HepG2 (cell line): ENCODE data around the gene ADAMTS4. TPM values are rescaled to one million over a fixed set of nuclear protein-coding genes. Genes with fewer than 3 reads are reported as not detected.

Experiments
- ATAC-seq: fragments of 200-7000 bp; cut with Tn5 transposase; 3 replicates; pipeline ENCODE4 v1.9.1; 2020; ENCODE audit warnings: mild to moderate bottlenecking, moderate library complexity
- BruUV-seq: library from RNA; stranded (reverse); fragments of 400-500 nt; replicated peaks from 2 replicates; lab custom pipeline; 2021; lab: Mats Ljungman, UMichigan
- CTCF ChIA-PET: fragments of 300-600 bp; formaldehyde crosslinking; extraction: SDS; loops from one replicate; lab custom pipeline; 2021; ENCODE audit warnings: low total read pairs, inconsistent platforms, low intra/inter-chr PET ratio; lab: Yijun Ruan, JAX
- POLR2A ChIA-PET: fragments of 350-600 bp; sonication (Branson Sonifier 250); formaldehyde crosslinking; loops from one replicate; lab custom pipeline; 2020; ENCODE audit warnings: antibody characterized with exemption, inconsistent platforms; lab: Yijun Ruan, JAX
- DNase-seq: peaks from one replicate; pipeline ENCODE4 v3.0.0-alpha.2; 2015; ENCODE audit warnings: low spot score
- FAIRE-seq: peaks from 3 replicates; lab custom pipeline; 2011; peaks lifted over from hg19 to GRCh38; lab: Jason Lieb, UNC
- H2AFZ ChIP-seq: one replicate; pipeline ENCODE4 v1.6.1; 2011; ENCODE audit warnings: low read length, inconsistent platforms
- H3K27ac ChIP-seq: fragments of 300-600 bp; 3 replicates; pipeline ENCODE4 v1.8.0; 2011; ENCODE audit warnings: mixed run types, mild to moderate bottlenecking, mixed read lengths, low read length, inconsistent platforms; ENCODE audit not compliant: insufficient read depth; ENCODE audit errors: extremely low read length
- H3K27me3 ChIP-seq, 2 experiments: fragments of 200-600 bp in 1 of 2; 2 replicates in 1 of 2; 3 replicates in 1 of 2; pipeline versions ENCODE4 v1.6.0 to v1.8.0; 2011; ENCODE audit warnings: low read length in 2 of 2, mild to moderate bottlenecking in 2 of 2, moderate library complexity in 2 of 2, inconsistent platforms in 1 of 2; ENCODE audit not compliant: insufficient read depth in 2 of 2, control insufficient read depth in 1 of 2
- H3K36me3 ChIP-seq, 2 experiments: fragments of 200-600 bp in 1 of 2; replicated peaks in 1 of 2; 2 replicates in 1 of 2; 3 replicates in 1 of 2; pipeline versions ENCODE4 v1.5.1 to v1.8.0; 2011; ENCODE audit warnings: low read length in 2 of 2, inconsistent platforms in 1 of 2; ENCODE audit not compliant: insufficient read depth in 2 of 2, control insufficient read depth in 1 of 2
- H3K4me1 ChIP-seq: 2 replicates; pipeline ENCODE4 v1.5.1; 2012; ENCODE audit warnings: low read length, inconsistent platforms; ENCODE audit not compliant: insufficient read depth
- H3K4me2 ChIP-seq: 2 replicates; pipeline ENCODE4 v1.6.0; 2011; ENCODE audit warnings: low read depth, low read length, inconsistent platforms
- H3K4me3 ChIP-seq, 3 experiments: fragments of 200-600 bp in 1 of 3; sonication (generic), shearing (Covaris generic) in 1 of 3; replicated peaks in 1 of 3; 2 replicates each; pipeline ENCODE4 v1.5.1; 2011 to 2016; ENCODE audit warnings: low read length in 3 of 3, inconsistent platforms in 2 of 3, low read depth in 2 of 3, mild to moderate bottlenecking in 2 of 3, control low read depth in 1 of 3, mixed read lengths in 1 of 3; ENCODE audit not compliant: insufficient read depth in 1 of 3
- H3K79me2 ChIP-seq: one replicate; pipeline ENCODE4 v1.6.1; 2011; ENCODE audit warnings: low read length, inconsistent platforms; ENCODE audit not compliant: insufficient read depth
- H3K9ac ChIP-seq: 2 replicates; pipeline ENCODE4 v1.6.0; 2011; ENCODE audit warnings: mild to moderate bottlenecking, low read depth, low read length, inconsistent platforms; ENCODE audit not compliant: insufficient read depth
- H3K9me3 ChIP-seq: 2 replicates; pipeline ENCODE4 v1.5.1; 2012; ENCODE audit warnings: mild to moderate bottlenecking, low read length
- H4K20me1 ChIP-seq: 2 replicates; pipeline ENCODE4 v1.6.0; 2011; ENCODE audit warnings: inconsistent platforms, mild to moderate bottlenecking, low read length, moderate library complexity; ENCODE audit not compliant: insufficient read depth
- ATF7-NPFF ChIP-seq: sonication (generic); formaldehyde crosslinking; IDR thresholded peaks from 2 replicates; pipeline ENCODE4 v1.8.1; 2023; ENCODE audit warnings: mild to moderate bottlenecking, low read depth, missing genetic modification reagents, moderate library complexity
- CAMTA2 ChIP-seq: sonication (generic); formaldehyde crosslinking; IDR thresholded peaks from 2 replicates; pipeline ENCODE4 v1.4.0; 2020; ENCODE audit warnings: mild to moderate bottlenecking, missing genetic modification reagents, borderline replicate concordance
- KAT7 ChIP-seq: IDR thresholded peaks from 2 replicates; pipeline ENCODE4 v1.6.1; 2018; ENCODE audit warnings: borderline replicate concordance, missing compliant biosample characterization
- RNF2 ChIP-seq: fragments of 450-650 bp; conservative IDR thresholded peaks from 2 replicates; pipeline ENCODE4 v1.6.1; 2016; ENCODE audit warnings: low read depth
- U2AF1 ChIP-seq: fragments of 200-400 bp; formaldehyde crosslinking; optimal IDR thresholded peaks from 2 replicates; pipeline ENCODE3; 2017; ENCODE audit warnings: mild to moderate bottlenecking, low read depth, low read length
- ZNF136 ChIP-seq: sonication (generic); formaldehyde crosslinking; IDR thresholded peaks from 2 replicates; pipeline ENCODE4 v1.8.1; 2022; ENCODE audit warnings: low read depth, mild to moderate bottlenecking, moderate library complexity, missing genetic modification reagents
- ZNF644 ChIP-seq: IDR thresholded peaks from 2 replicates; pipeline ENCODE4 v1.6.1; 2016; ENCODE audit warnings: low read depth
- ZNF746 ChIP-seq: sonication (generic); formaldehyde crosslinking; IDR thresholded peaks from 2 replicates; pipeline ENCODE4 v1.8.0; 2022; ENCODE audit warnings: mild to moderate bottlenecking, missing genetic modification reagents
- WGBS: methylation state at CpG from one replicate; pipeline ENCODE4 v1.1.6; 2017; ENCODE audit warnings: low lambda C conversion rate; 5-methylcytosine and 5-hydroxymethylcytosine counted together
- in situ Hi-C: cut with HindIII; loops from 2 replicates; pipeline ENCODE4 v1.10.0; 2017; ENCODE audit warnings: low pct_unique_long_range_greater_than_20kb; ENCODE audit not compliant: extremely low pct_ligation_motif_present
- intact Hi-C: fragments of 100-400 bp; cut with micrococcal nuclease; formaldehyde crosslinking; loops from one replicate; pipeline ENCODE4 v1.10.0; 2022; ENCODE audit not compliant: unreplicated experiment
- polyA plus RNA-seq, 8 experiments: library from polyadenylated mRNA; depleted of rRNA in 3 of 8; stranded (reverse) in 7 of 8; unstranded in 1 of 8; fragments of >200 nt; fragmentation: Illumina TruSeq in 4 of 8; extraction: Trizol in 4 of 8; gene quantifications; 2 replicates each; pipeline versions ENCODE4 v1.2.1 to v1.2.3, GENCODE V29; 2011 to 2016; ENCODE audit warnings: low read depth in 4 of 8, missing spikeins in 1 of 8, mixed read lengths in 1 of 8; ENCODE audit not compliant: insufficient read depth in 1 of 8
- total RNA-seq, 5 experiments: library from RNA; depleted of rRNA; stranded (reverse); fragments of >200 nt; fragmentation: Illumina TruSeq; extraction: Trizol; gene quantifications; 2 replicates each; pipeline ENCODE4 v1.2.3, GENCODE V29; 2016; ENCODE audit warnings: low read depth in 1 of 5
- TF ChIP-seq, protein P1 (sequence below): sonication (generic); formaldehyde crosslinking; IDR thresholded peaks from 2 replicates; pipeline ENCODE4 v1.8.0; 2022; ENCODE audit warnings: missing genetic modification reagents, low read depth, mild to moderate bottlenecking, borderline replicate concordance

ADAMTS4 gene
- total and polyA plus RNA-seq, 2 of the 13 experiments (the other 11 are each of a cell fraction or from before 2014, with no cell fraction given), result 0.51 to 1.7 TPM

- no TSS peak for BruUV-seq
- no peak overlapping the region for H3K4me2 ChIP-seq
- DNase-seq, result no peak
- H3K4me1 ChIP-seq, result peaks cover 48% of the 10 kb centered on the region
- H4K20me1 ChIP-seq, result no peaks in the 10 kb centered on the region
- in situ Hi-C loops (no loop called here), intact Hi-C loops (no loop called here)
- TF ChIP-seq ZNF644 (CRISPR knock-in tag) (no peak), ZNF746 (CRISPR knock-in tag) (no peak), RNF2 (no peak), ZNF136 (no peak), CAMTA2 (CRISPR knock-in tag) (no peak), ATF7-NPFF (CRISPR knock-in tag) (no peak), KAT7 (CRISPR knock-in tag) (no peak), U2AF1 (no peak)
- TF ChIP-seq, protein P1, sequence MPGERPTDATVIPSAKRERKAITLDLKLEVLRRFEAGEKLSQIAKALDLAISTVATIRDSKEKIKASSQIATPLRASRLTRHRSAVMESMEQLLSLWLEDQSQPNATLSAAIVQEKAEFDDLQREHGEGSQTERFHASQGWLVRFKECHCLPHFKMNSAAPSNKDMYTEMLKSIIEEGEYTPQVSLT, result no peak
- no peaks in the 10 kb centered on the region; a peak in 1 of 5 replicates for H3K27me3 ChIP-seq
- H3K4me3 ChIP-seq, result no peak overlapping the region
- peaks cover 17% of the 10 kb centered on the region for H3K79me2 ChIP-seq
- POLR2A ChIA-PET, result interaction anchor here (1.0 to 2.2 kb wide), 2 partner anchors 8 to 25 kb away, joined by 3 to 5 read pairs; partner anchors contain the start of genes DEDD and PPOX
- no peak overlapping the region for H3K27ac ChIP-seq
- no peak overlapping the region for H3K9ac ChIP-seq
- FAIRE-seq, result no peak
- CTCF ChIA-PET, result no interaction called here
- H3K9me3 ChIP-seq, result no peaks in the 10 kb centered on the region
- peaks cover 8 to 25% of the 10 kb centered on the region in 2 experiments; a peak in 4 of 5 replicates for H3K36me3 ChIP-seq
- no peak overlapping the region for H2AFZ ChIP-seq
- no peak for ATAC-seq
- WGBS, result 100% methylated on average over 1 of the region's 1 CpG
Observed at GRCh38 chr1:161157867-161158266, 41.0 kb downstream of the ADAMTS4 start.
